ENCODE data around the gene SLC5A2.
A peak's percentile ranks its signal among the peaks of the same experiment; 100 is the strongest.

Gene SLC5A2

DNA sequence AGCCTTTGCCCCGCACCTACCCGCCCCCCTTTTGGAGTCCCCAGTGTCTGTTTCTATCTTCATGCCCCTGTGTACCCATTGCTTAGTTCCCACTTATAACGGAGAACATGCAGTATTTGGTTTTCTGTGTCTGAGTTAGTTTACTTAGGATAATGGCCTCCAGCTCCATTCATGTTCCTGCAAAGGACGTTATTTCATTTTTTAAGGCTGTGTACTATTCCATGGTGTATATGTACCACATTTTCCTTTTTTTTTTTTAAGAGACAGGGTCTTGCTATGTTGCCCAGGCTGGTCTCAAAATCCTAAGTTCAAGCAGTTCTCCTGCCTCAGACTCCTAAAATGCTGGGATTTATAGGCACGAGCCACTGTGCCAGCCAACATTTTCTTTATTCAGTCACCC is 15.1 kb upstream of the SLC5A2 start:
- no peak for DNase-seq (ENCODE audit: low read depth)
- TF ChIP-seq, protein P1, sequence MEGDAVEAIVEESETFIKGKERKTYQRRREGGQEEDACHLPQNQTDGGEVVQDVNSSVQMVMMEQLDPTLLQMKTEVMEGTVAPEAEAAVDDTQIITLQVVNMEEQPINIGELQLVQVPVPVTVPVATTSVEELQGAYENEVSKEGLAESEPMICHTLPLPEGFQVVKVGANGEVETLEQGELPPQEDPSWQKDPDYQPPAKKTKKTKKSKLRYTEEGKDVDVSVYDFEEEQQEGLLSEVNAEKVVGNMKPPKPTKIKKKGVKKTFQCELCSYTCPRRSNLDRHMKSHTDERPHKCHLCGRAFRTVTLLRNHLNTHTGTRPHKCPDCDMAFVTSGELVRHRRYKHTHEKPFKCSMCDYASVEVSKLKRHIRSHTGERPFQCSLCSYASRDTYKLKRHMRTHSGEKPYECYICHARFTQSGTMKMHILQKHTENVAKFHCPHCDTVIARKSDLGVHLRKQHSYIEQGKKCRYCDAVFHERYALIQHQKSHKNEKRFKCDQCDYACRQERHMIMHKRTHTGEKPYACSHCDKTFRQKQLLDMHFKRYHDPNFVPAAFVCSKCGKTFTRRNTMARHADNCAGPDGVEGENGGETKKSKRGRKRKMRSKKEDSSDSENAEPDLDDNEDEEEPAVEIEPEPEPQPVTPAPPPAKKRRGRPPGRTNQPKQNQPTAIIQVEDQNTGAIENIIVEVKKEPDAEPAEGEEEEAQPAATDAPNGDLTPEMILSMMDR (IDR thresholded peaks at IDR 0.05; ENCODE audit: insufficient read depth, low read depth, low read length, missing control alignments) = no peak
- no peak overlapping the region for H3K4me3 ChIP-seq (ENCODE audit: low read length)

DNA sequence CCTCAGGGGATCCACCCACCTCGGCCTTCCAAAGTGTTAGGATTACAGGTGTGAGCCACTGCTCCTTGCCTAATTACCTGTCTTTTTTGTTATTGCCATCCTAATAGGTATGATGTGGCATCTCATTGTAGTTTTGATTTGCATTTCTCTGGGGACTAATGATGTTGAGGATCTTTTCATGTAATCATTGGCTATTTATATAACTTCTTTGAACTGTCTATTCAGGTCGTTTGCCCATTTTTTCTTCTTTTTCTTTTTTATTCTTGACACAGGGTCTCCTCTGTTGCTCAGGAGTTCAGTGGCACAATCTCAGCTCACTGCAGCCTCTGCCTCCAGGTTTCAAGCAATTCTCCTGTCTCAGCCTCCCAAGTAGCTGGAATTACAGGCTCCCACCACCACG is 12.3 kb upstream of the SLC5A2 start:
- TF ChIP-seq, protein P1 (IDR thresholded peaks at IDR 0.05; ENCODE audit: insufficient read depth, low read depth, low read length, missing control alignments) = no peak
- H3K4me3 ChIP-seq (ENCODE audit: low read length) = no peak overlapping the region
- DNase-seq (ENCODE audit: low read depth) = no peak

DNA sequence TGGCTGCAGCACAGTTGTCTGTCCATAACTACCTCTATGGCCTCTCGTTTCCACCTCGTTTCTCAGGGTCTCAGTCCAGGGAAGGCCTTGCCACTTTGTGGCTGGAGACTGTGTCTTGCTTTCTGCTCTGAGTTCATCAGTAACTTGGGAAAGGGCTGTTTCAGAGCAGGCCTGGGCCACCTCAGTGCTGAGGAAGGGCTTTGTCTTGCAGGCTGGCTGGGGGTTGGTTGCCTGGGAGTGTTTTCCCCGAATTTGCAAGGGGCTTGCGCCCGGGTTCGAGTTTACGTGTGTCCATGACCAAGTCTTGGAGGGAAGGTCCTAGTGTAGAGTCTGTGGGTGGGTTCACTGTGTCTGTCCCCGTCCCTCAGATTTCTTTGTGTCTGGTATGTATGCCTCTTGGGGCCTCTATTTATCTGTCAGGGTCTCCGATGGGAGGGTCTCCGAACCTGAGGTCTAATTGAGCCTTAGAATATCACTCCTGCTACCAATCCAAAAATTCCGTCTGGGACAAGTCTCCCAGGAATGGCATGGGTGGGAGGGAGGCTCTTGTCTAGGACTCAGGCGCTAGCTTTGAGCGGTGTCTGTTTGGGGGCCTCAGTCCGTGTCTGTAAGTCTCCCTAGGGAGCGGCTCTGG is 11.6 kb upstream of the SLC5A2 start:
- no peak for DNase-seq (ENCODE audit: low read depth)
- peak overlapping the region; percentile 61 for H3K4me3 ChIP-seq (ENCODE audit: low read length)

DNA sequence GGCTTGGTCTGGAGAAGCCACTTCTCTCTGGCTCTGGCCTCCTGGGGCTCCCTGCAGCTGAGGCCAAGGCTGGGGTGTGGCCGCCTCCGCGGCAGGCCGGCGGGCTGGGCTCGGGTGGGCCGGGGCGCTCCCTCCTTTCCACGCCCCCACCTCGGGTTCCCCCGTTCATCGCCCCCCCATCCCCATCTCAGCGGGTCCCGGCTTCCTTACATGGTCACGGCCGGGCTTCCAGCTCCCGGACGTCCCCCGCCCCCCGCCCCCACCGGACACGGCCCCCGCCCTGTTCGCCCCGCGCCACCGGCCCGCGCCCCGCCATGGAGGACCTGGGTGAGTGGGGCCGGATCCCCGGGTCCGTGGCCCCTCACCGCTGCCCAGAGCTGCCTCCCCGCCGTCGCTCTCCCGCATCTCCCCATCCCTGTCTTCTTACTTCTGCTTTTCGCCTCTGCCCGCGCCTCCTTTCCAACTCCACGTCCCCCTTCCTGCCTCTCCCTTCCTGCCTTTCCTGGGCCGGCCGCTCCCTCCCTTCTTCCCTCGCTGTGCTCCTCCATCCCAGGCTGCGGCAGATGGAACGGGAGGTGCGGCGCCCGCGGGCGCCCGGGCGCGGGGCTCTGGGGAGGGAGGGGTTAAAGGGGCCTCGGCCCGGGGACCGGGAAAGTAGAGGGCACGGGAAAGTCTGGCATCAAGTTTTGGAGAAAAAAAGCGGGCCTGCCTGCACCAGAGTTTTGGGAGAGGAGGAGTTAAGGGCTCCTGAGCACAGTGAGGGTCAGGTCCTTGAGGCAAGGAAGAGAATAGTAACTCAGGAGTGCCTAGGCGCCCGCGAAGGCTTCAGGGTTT is 10.8 kb upstream of the SLC5A2 start, which contains the start of gene TGFB1I1:
TGFB1I1 (plus strand) TSS at position 278 of the 834 bp plus-strand sequence; CDS start at position 315, 37 bp downstream.
- H3K4me3 ChIP-seq (ENCODE audit: low read length) = peak within 1 kb of the TSS; percentile 61
- TF ChIP-seq, protein P1 (IDR thresholded peaks at IDR 0.05; ENCODE audit: insufficient read depth, low read depth, low read length, missing control alignments) = no peak
- DNase-seq (ENCODE audit: low read depth) = peak; percentile 50

More for the DNA sequence above, 11.6 kb upstream of the SLC5A2 start:
- TF ChIP-seq, protein P1 (IDR thresholded peaks at IDR 0.05; ENCODE audit: insufficient read depth, low read depth, low read length, missing control alignments) = no peak

DNA sequence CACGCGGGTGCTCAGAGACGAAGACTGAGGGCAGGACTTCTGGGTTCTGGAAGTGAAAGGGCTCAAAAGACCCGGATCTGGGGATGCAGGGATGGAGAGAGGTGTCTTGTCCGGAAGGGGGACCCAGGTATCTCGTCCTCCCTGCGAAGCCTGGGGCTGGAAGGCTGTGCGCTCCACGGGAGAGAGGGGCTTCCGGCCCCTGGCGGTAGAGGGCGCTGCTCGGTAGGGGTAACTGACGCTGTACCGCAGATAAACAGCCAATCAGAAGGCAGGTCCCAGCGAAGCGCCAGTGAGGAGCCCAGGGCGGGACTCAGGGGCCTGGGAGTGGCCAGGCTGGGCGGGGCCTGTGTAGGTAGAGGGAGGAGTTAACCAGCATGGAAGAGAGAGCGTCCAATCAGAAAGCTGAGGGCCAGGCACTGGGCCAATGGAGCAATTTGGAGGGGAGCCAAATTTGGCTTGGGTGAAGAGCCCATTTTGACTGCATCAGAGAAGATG is 10.2 kb upstream of the SLC5A2 start:
- TF ChIP-seq, protein P1 (IDR thresholded peaks at IDR 0.05; ENCODE audit: insufficient read depth, low read depth, low read length, missing control alignments) = peak; percentile 67
- peak overlapping the region; percentile 61 for H3K4me3 ChIP-seq (ENCODE audit: low read length)
- DNase-seq (ENCODE audit: low read depth) = peak; percentile 92

DNA sequence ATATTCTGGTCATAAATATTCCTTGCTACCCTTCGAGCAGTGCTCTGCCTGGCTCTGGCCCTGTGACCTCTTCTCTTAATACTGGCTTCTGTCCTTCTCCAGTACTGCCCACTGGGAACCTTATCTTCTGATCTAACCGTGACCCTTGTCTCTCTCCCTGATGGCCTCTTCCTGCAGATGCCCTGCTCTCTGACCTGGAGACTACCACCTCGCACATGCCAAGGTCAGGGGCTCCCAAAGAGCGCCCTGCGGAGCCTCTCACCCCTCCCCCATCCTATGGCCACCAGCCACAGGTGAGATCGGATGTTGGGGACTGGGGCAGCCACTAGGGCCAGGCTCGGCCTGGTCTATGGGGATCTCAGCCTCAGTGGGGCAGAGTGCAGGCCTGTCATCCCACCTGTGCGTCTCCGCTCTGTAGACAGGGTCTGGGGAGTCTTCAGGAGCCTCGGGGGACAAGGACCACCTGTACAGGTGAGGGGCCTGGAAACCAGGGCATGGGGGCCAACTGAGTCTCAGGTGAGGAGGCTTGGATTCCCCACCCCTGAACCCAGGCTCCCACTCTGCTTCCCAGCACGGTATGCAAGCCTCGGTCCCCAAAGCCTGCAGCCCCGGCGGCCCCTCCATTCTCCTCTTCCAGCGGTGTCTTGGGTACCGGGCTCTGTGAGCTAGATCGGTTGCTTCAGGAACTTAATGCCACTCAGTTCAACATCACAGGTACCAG is 9.5 kb upstream of the SLC5A2 start:
- DNase-seq (ENCODE audit: low read depth) = no peak
- H3K4me3 ChIP-seq (ENCODE audit: low read length) = no peak overlapping the region
- TF ChIP-seq, protein P1 (IDR thresholded peaks at IDR 0.05; ENCODE audit: insufficient read depth, low read depth, low read length, missing control alignments) = no peak

All from epithelial cell of esophagus (primary cell).